Right atrium auricular region (tissue), 2 donors: ENCODE measurements around the gene CELF6. TPM values are rescaled to one million over a fixed set of nuclear protein-coding genes. Genes with fewer than 3 reads are reported as not detected.
A peak's percentile ranks its signal among the peaks of the same experiment; 100 is the strongest.

Experiments
- DNase-seq: peaks from one replicate; pipeline ENCODE4 v3.0.0-alpha.2; 2019; ENCODE audit warnings: low spot score
- H3K27ac ChIP-seq, 2 donors: fragments of 200-600 bp; sonication (generic); 1 replicate in 1 of 2; 2 replicates in 1 of 2; pipeline ENCODE4 v1.5.1; 2016 to 2019
- H3K27me3 ChIP-seq, 2 donors: fragments of 200-600 bp; sonication (generic); one replicate each; pipeline versions ENCODE4 v1.5.1 to v1.6.0; 2017 to 2019
- H3K36me3 ChIP-seq: fragments of 200-600 bp; sonication (generic); one replicate; pipeline ENCODE4 v1.5.1; 2016
- H3K4me1 ChIP-seq, 2 donors: fragments of 200-600 bp; sonication (generic); one replicate each; pipeline versions ENCODE4 v1.5.1 to v1.6.0; 2017 to 2019
- H3K4me3 ChIP-seq, 2 donors: fragments of 200-600 bp; sonication (generic); 1 replicate in 1 of 2; 2 replicates in 1 of 2; pipeline ENCODE4 v1.5.1; 2017 to 2019; ENCODE audit warnings: mild to moderate bottlenecking in 1 of 2, moderate library complexity in 1 of 2
- H3K9me3 ChIP-seq, 2 donors: fragments of 200-600 bp; sonication (generic); one replicate each; pipeline ENCODE4 v1.5.1; 2019
- total RNA-seq, 2 donors: library from RNA; depleted of rRNA; stranded (reverse); fragments of >200 nt; gene quantifications; one replicate each; pipeline ENCODE4 v1.1.0, GENCODE V29; 2016
- TF ChIP-seq, protein P1 (sequence below), 2 donors: fragments of 200-600 bp; sonication (generic); IDR thresholded peaks; one replicate each; pipeline ENCODE4 v1.5.1; 2019; ENCODE audit warnings: antibody characterized with exemption in 2 of 2

The CELF6 gene
- total RNA-seq, 2 donors from 2014 or later = 0.28 to 0.74 TPM

DNA sequence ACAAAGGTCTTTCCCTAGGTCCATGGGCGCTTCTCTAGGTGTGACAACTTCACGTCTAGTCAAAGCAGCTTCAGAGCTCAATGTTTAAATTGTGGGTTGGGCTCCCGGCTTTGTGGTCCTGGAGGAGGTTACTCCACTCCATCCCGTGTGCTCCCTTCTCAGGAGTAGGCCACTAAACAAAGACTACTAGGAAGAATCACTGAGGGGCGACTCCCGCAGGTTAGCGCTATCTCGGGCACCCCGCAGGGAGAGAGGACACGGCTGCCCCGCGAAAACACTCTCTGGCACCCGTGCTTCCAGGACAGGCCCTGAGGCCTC is 48.1 kb downstream of the CELF6 start:
- H3K36me3 ChIP-seq = peaks cover 16% of the 10 kb centered on the region
- H3K4me1 ChIP-seq = peaks cover 2 to 24% of the 10 kb centered on the region in 2 donors
- TF ChIP-seq, protein P1, sequence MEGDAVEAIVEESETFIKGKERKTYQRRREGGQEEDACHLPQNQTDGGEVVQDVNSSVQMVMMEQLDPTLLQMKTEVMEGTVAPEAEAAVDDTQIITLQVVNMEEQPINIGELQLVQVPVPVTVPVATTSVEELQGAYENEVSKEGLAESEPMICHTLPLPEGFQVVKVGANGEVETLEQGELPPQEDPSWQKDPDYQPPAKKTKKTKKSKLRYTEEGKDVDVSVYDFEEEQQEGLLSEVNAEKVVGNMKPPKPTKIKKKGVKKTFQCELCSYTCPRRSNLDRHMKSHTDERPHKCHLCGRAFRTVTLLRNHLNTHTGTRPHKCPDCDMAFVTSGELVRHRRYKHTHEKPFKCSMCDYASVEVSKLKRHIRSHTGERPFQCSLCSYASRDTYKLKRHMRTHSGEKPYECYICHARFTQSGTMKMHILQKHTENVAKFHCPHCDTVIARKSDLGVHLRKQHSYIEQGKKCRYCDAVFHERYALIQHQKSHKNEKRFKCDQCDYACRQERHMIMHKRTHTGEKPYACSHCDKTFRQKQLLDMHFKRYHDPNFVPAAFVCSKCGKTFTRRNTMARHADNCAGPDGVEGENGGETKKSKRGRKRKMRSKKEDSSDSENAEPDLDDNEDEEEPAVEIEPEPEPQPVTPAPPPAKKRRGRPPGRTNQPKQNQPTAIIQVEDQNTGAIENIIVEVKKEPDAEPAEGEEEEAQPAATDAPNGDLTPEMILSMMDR (IDR thresholded peaks at IDR 0.05) = no peak
- H3K27me3 ChIP-seq = no peaks in the 10 kb centered on the region
- peak overlapping the region; percentile 92 for H3K27ac ChIP-seq
- H3K9me3 ChIP-seq = no peaks in the 10 kb centered on the region
- DNase-seq = peak; percentile 59
- H3K4me3 ChIP-seq = peak overlapping the region; percentile 90 to 96

DNA sequence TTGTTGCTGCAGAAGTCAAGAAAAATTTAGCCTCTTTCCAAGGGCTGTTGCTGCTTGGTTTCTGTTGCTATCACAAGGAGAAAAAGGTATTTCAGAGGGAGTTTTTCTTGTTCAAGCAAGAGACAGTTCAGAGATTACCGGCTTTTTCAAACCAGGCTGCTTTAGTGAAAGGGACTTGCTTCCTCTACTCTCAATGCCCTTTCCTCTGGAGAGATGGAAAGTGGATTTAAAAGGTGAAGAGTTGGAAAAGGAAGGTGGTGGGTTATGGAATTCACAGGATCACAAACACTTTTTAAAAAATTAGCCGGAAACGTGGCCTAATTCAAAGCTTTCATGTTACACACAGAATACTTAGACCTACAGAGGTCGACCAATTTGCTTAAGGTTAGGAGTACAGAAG is 48.7 kb downstream of the CELF6 start:
- Histone ChIP-seq H3K9me3 (no peaks in the 10 kb centered on the region), H3K4me1 (peaks cover 2 to 24% of the 10 kb centered on the region in 2 donors), H3K27ac (peak overlapping the region; percentile 92), H3K27me3 (no peaks in the 10 kb centered on the region), H3K4me3 (peak overlapping the region in 1 of 2 donors; percentile 90), H3K36me3 (peaks cover 22% of the 10 kb centered on the region)
- no peak for DNase-seq
- TF ChIP-seq, protein P1 (IDR thresholded peaks at IDR 0.05) = no peak

DNA sequence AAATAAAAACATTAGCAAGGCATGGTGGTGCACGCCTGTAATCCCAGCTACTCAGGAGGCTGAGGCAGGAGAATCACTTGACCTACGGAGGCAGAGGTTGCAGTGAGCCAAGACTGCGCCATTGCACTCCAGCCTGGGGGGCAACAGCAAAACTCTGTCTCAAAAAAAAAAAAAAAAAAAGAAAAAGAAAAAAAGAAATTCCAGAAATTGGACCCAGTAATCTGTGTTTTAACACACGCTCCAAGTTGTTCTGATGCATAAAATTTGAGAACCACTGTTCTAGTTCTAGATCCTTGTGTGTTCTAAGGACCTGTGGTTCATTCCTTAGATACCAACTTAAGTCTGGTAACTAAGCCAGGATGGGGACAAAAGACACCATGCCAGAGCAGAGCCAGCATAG is 50.2 kb downstream of the CELF6 start:
- TF ChIP-seq, protein P1 (IDR thresholded peaks at IDR 0.05) = no peak
- peaks cover 2 to 24% of the 10 kb centered on the region in 2 donors for H3K4me1 ChIP-seq
- H3K9me3 ChIP-seq = no peaks in the 10 kb centered on the region
- no peaks in the 10 kb centered on the region for H3K27me3 ChIP-seq
- peaks cover 37% of the 10 kb centered on the region for H3K36me3 ChIP-seq
- H3K27ac ChIP-seq = no peak overlapping the region
- no peak for DNase-seq
- no peak overlapping the region for H3K4me3 ChIP-seq

DNA sequence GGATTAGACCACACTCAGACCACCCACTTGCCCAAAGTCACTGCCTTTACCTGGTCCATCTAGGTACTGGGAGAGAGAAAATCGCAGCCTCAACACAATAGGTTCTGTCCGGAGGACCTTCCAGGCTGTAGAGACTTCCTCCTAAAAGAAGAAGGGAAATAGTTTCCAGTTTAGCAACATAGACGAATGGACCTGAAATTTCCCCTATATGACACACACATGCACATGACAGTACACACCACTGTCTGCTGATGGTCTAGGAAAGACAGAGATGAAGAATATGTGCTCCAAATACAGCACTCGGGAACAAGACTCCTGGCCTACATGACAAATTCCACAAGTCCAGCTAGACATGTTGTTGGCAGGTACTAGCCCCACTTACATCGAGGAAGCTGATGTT is 54.9 kb downstream of the CELF6 start:
- Histone ChIP-seq H3K36me3 (peaks cover 84% of the 10 kb centered on the region), H3K27me3 (no peaks in the 10 kb centered on the region), H3K4me3 (no peak overlapping the region), H3K27ac (no peak overlapping the region), H3K4me1 (no peaks in the 10 kb centered on the region), H3K9me3 (no peaks in the 10 kb centered on the region)
- TF ChIP-seq, protein P1 (IDR thresholded peaks at IDR 0.05) = no peak
- DNase-seq = no peak

DNA sequence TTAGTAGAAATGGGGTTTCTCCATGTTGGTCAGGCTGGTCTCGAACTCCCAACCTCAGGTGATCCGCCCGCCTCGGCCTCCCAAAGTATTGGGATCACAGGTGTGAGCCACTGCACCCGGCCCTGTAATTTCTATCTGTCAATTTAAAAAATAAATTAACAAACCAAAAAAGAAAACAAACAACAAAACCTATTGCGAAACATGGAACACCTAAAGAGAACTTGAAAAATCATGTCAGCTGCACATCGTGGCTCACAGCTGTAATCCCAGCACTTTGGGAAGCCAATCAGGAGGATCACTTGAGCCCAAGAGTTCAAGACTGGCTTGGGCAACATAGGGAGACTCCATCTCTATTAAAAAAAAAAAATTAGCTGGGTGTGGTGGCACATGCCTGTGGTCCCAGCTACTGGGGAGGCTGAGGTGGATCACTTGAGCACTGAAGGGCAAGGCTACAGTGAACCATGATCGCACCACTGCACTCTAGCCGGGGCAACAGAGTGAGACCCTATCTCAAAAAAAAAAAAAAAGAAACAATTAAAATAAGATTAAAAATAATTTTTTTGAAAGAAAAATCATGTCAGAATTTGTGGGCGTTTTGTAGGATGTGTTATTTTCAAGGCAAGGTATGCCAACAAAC is 67.2 kb downstream of the CELF6 start:
- H3K36me3 ChIP-seq = peaks cover 97% of the 10 kb centered on the region
- TF ChIP-seq, protein P1 (IDR thresholded peaks at IDR 0.05) = no peak
- no peak overlapping the region for H3K27ac ChIP-seq
- DNase-seq = no peak
- no peaks in the 10 kb centered on the region for H3K9me3 ChIP-seq
- no peak overlapping the region for H3K4me3 ChIP-seq
- no peaks in the 10 kb centered on the region for H3K27me3 ChIP-seq
- no peaks in the 10 kb centered on the region for H3K4me1 ChIP-seq
